DND-41 (cell line): ENCODE results near the gene SCAMP5.

ENCODE experiments used
- EZH2 ChIP-seq: IDR thresholded peaks from 3 replicates; pipeline ENCODE4 v1.6.1; 2012; ENCODE audit warnings: borderline replicate concordance, low read depth, mild to moderate bottlenecking, moderate library complexity, low read length, inconsistent platforms; ENCODE audit not compliant: severe bottlenecking
- TF ChIP-seq, protein P1 (sequence below): IDR thresholded peaks from 2 replicates; pipeline ENCODE4 v1.5.1; 2012; ENCODE audit warnings: borderline replicate concordance, low read length, moderate library complexity, mild to moderate bottlenecking; ENCODE audit not compliant: poor library complexity, severe bottlenecking; ENCODE audit errors: extremely low read depth

DNA sequence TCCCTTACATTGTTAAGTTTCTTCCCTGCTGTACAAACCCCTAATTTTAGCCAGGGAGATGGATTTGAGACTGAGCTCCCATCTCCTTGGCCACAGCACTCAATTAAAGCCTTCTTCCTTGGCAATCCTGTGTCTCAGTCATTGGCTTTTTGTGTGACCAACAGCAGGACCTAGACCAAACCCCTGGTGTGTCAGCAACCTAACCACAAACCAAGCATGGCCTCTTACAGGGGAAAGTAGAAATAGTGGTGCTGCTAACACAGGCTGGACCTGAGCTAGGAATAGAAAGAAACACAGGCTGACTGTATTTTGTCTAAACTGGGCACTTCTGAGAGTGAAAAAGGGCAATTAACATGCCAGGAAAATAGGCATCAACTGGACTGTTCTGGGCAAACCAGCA, 65.9 kb downstream of the SCAMP5 start:
- TF ChIP-seq, protein P1, sequence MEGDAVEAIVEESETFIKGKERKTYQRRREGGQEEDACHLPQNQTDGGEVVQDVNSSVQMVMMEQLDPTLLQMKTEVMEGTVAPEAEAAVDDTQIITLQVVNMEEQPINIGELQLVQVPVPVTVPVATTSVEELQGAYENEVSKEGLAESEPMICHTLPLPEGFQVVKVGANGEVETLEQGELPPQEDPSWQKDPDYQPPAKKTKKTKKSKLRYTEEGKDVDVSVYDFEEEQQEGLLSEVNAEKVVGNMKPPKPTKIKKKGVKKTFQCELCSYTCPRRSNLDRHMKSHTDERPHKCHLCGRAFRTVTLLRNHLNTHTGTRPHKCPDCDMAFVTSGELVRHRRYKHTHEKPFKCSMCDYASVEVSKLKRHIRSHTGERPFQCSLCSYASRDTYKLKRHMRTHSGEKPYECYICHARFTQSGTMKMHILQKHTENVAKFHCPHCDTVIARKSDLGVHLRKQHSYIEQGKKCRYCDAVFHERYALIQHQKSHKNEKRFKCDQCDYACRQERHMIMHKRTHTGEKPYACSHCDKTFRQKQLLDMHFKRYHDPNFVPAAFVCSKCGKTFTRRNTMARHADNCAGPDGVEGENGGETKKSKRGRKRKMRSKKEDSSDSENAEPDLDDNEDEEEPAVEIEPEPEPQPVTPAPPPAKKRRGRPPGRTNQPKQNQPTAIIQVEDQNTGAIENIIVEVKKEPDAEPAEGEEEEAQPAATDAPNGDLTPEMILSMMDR = no peak
- TF ChIP-seq EZH2 = no peak
